ENCODE measurements around the gene GALR2.
A peak's percentile ranks its signal among the peaks of the same experiment; 100 is the strongest.
"Not testable (repeated sequence)": the region's sequence is repeated elsewhere in the genome, so short reads cannot be mapped to it uniquely, and the experiment has no call there.

The GALR2 gene, protein sequence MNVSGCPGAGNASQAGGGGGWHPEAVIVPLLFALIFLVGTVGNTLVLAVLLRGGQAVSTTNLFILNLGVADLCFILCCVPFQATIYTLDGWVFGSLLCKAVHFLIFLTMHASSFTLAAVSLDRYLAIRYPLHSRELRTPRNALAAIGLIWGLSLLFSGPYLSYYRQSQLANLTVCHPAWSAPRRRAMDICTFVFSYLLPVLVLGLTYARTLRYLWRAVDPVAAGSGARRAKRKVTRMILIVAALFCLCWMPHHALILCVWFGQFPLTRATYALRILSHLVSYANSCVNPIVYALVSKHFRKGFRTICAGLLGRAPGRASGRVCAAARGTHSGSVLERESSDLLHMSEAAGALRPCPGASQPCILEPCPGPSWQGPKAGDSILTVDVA

DNA sequence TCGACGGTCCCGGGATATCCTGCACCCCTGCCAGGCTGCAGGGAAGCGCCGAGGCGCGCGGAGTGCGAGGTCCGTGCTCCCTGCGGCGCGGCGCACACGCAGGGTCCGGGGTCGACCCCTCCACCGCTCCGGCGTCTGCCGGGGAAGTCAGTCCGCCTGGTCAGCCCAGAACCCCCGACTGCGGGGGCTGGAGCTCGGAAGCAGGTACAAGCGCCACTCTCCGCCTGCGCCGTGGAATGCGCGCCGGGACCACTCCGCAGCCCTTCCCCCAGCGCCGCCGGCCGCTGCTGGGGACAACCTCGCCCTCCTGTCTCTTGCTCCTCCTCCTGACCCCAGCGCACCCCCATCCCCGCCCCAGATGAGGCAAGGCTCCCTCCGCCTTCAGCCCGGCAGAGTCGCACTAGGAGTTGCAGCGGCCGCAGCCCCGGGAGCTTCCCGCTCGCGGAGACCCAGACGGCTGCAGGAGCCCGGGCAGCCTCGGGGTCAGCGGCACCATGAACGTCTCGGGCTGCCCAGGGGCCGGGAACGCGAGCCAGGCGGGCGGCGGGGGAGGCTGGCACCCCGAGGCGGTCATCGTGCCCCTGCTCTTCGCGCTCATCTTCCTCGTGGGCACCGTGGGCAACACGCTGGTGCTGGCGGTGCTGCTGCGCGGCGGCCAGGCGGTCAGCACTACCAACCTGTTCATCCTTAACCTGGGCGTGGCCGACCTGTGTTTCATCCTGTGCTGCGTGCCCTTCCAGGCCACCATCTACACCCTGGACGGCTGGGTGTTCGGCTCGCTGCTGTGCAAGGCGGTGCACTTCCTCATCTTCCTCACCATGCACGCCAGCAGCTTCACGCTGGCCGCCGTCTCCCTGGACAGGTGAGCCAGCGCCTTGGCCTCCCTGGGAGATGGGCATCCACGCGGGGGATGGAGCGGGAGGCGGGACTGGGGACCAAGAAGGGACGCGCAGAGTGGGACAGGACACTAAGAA is at the start of gene GALR2:
Gene GALR2, plus strand, starts transcription at position 392 of the 974 bp plus-strand sequence. Its CDS starts 103 bp downstream, at position 495.
- DNase-seq: no peak

DNA sequence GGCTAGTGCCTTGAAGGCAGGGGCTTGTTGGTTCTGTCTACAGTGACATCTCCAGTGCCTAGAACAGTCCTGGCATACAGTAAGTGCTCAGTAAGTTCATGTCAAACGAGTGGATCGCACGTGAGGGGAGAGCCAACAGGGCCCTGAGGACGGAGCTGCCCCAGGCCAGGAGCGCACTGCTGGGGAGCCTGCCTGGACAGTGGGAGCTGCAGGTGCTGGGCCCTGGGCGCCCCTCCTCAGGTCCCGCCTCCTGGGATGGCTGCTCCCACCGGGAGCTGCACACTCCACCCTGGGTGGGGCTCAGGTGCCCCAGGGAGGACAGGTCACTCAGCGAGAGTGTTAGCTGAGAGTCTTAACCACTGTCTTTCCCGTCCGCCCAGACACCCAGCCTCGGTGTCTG is 49.3 kb upstream of the GALR2 start:
- DNase-seq: no peak

DNA sequence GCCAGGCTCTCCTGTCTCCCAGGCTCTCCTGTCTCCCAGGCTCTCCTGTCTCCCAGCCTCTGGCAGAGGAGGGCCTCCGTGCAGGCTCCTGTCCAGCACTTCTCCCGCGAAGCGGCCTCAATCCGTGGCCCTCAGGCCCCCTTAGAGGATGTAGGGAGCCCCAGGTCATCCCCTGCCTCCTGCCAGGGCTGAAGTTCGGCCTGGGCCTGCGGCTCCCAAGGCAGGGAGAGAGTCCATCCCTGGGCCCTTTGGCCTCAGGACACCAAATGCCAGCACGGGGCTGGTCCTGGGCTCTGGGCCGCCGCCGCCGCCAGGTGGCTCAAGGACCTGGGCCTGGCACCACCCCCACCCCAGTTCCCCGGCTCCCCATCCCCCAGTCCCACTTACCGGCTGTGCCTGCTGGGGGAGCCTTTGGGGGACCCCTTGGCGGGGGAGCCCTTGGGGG is 47.8 kb upstream of the GALR2 start:
- no peak for DNase-seq

DNA sequence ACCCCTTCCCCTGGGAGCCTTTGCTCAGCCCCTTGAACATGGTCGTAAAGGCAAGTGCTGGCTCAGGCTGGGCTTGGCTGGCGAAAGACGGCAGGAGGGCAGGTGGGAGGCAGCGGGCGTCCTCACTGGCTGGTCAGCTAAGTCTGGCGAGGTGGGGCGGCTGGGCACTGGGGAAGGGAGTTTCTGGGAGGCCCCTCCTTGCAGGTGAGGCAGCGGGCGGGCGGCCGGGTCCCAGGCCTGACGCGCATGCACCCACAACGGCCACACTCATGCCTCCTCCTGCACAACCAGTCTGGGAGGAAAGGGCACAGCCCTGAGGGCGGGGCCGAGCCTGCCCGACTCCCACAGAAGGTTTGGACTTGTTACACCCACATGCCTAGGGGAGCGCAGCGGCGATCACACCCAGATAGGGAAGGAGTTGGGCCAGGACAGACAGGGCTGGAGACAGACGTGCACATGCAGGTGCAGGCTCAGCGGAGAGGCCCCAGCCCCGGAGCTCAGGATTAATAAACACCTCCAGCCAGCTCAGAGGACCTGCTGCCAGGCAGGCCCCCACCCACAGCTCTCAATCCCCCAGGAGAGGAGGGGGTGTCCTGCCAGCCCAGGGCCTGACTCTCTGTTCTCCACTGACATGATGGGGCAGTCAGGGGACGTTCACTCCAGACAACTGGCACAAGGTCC is 47.3 kb upstream of the GALR2 start, which contains the start of gene EVPL:
Gene EVPL, minus strand, starts transcription at position 148 of the 681 bp plus-strand sequence. Its CDS starts 108 bp downstream, at position 40.
- DNase-seq: peak; percentile 36

DNA sequence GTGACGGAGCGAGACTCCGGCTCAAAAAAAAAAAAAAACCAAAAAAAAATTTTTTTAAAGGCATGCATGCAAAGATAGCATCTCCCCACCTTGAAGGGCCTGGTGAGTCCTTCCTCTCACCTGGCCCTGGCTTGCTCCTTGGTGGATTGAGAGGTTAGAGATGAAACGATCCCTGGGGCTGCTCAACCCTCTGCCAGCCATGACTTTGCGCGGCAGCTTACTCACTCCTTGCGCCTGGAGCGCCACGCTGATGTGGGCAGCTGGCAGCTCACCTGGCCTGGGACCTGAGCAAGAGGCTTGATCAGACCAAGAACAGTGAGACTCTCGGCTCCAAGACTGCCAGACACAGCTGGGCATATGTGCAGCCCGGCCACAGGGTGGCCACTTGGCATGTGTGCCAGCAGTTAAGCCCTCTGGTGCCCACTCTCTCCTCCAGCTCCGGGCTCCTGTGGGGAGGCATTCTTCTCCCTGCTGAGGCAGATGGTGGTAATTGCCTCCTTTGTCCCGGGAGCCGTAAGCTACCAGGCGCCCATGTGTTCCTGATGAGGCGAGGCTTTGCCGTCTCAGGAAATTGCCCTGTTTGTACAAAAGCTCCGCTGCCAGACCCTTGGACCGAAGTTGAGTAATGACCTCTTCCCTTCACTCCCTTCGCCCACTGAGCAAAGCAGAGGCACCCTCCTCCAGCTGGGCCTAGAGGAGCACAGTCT is 42.4 kb upstream of the GALR2 start:
- DNase-seq: no peak

DNA sequence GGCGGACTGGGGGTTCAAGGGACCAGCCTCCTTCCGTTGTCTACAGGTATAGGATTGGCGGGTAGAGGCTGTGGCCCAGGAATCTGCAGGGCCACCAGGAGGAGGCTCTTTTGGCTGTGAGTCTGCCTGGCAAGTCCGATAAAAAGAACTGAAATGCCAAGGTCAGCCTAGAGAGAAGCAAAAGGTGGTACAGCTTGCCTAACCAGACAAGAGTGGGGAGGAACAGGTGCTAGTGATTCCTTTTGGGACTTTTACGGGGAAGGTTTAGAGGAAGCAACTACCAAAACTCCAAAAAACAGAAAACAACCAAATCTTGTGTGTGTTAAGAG is 41.8 kb upstream of the GALR2 start:
- DNase-seq: no peak

DNA sequence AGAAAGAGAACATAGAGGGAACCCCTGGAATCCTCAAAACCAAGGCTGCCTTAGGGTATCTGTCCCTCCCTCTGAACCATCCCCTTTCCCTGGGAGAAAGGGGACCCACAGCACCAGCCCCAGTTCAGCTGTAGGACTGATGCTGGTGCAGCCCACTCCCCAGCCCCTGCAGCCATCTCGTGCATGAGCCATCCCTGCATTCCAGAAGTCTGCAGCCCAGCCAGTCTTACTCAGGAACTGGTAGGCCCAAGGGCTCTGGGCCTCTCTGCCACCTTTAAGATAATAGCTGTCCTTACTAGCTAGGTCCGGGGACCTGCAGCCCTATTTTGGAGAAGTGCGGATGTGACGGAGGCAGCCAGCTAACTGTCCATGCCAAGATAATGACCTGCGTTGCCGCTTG is 41.4 kb upstream of the GALR2 start:
- DNase-seq: no peak

DNA sequence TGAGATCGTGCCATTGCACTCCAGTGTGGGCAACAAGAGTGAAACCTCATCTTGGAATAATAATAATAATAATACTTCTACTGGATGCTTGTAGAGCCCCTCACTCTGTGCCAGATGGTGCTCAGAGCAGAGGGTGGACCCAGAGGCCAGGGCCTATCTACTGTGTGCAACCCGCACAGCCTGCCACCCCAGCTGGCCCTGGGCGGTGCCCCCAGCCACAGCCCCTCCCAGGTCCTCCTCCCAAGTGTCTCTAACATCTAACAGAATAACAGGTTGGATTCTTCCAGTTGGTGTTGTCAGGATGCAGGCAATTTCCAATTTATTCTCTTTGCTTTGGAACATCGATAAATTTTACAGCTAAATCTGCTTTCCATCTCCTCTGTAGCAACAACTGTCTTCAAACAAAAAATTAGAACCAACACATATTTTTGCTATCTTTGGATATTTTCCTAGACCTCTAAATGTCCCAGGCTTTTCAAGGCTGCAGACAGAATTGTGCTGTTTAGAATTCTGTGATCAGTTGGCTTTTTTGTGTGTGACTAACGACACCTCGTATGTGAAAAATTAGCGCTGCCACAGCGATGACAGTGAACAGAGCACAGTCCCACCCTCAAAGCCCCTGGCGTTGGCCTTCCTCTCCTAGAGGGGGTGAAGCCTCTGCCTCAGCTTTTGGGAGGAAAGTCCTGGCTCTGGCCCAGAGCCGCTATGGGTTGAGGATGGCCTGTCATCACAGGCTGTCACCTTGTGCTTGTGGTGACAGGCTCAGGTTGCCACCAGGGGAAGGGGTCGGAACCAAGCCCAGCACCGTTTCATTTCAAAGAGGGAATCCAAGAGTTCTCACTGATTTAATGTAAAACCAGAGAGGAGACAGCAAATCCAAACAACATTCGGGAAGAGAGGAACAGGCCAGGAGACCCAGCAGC is 39.9 kb upstream of the GALR2 start:
- DNase-seq: no peak

DNA sequence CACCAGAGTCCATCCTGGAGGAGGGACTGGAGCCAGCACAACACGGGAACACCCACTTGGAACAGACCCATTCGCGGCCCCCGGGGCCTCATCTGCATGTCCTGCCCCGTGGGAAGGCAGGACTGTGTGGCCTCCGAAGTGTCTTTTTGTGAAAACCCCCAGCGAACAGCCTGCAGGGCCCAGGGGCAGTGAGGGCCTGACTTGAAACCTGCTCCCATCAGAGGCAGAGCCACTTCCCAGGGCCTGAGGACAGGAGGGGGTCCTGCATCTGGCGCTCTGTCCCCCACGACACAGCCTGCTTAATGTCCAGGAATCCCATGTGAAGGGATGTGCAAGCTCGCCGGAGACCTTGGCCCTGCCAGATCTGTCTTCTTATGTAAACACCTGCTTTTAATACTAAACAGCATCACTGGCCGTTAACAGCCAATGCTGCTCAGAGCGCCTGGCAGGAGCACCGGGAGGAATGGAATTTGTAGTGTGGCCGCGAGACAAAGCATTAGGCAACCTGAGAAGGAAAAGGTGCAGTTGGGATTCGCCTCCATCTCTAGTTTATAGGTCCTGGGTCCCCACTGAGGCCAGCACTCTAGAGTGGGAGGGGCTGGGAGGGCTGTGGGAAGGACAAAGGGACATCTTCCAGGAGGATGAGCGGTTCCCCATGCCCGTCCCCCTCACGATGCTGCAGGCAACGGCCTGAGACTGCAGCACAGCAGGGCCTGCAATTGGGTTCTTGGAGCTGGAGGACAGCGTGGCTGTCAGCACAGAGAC is 37.9 kb upstream of the GALR2 start:
- DNase-seq: no peak

DNA sequence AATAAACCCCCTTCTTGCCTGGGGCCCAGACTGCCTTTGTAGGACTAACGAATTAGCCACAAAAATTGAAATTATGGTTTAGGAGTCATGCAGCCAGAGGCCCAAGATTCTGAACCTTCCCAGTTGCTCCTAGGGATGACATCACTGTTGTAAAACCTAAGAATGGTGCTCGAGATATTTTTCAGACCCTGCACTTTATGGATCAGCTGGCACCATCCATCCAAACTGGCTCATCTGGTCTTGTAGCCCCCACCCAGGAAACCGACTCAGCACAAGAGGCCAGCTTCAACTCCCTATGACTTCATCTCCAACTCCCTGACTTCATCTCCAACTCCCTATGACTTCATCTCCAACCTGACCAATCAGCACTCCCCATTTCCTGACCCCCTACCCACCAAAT is 36.5 kb upstream of the GALR2 start:
- no peak for DNase-seq

DNA sequence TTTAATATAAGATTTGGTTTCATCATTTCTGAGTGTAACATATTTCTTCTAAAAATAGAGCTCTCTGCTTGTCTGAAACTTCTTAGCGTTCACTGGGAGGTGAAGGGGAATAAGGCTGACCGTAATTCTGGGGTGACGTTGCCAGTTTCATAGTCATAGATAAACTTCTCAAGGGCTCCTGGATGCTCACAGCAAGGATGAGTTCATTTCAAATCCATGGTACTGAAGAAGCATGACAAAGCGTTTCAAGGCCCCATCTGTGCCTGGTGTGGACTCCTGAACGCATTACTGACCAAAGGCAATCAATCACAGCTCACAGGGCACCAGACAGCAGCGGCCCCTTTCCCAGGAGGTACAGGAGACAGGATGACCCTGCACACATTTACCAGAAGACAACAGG is 35.5 kb upstream of the GALR2 start:
- no peak for DNase-seq

DNA sequence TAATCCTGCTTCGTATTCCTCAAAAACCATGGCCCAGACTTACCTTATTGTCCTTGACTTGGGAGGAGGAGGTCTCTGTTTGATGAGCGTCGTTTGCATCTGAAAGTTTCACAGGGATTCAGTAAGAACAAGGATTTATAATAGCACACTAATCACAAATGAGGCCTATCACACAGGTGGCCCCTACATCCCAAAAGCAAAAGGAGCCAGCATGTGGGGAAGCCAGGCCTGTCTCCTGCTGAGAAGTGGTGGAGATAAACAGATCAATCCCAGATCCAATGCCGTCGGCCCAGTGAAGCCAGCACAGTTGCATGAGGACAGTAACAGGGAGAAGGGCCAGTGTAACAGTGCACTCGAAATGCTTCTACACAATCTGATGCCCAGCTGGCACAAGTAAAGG is 34.2 kb upstream of the GALR2 start:
- DNase-seq: no peak

DNA sequence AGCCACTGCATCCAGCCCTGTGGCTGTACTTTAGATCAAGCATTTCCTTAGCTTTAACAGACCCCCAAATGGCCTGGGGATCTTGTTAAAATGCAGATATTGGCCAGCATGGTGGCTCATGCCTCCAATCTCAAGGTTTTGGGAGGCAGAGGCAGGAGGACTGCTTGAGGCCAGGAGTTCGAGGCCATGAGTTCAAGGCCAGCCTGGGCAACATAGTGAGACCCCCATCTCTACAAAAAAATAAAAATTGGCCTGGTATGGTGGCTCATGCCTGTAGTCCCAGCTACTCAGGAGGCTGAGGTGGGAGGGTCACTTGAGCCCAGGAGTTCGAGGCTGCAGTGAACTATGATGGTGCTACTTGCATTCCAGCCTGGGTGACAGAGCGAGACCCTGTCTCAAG is 31.7 kb upstream of the GALR2 start:
- not testable (repeated sequence) for DNase-seq

DNA sequence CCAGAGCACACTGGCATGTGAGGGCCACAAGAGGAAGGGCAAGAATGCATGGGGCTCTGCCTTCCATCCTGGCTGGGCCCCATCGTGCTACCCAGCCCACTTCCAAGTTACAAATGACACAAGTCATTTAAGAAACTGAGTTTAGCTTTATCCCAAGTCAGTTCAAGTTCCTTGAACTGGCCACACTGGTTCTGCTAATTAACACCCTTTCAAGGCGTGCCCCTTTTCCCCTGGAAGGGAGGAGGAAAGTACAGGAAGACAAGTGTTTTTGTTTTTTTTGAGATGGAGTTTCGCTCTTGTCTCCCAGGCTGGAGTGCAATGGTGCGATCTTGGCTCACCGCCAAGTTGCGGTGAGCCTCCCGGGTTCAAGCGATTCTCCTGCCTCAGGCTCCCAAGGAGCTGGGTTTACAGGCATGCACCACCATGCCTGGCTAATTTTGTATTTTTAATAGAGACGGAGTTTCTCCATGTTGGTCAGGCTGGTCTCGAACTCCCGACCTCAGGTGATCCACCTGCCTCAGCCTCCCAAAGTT is 30.0 kb upstream of the GALR2 start:
- not testable (repeated sequence) for DNase-seq

DNA sequence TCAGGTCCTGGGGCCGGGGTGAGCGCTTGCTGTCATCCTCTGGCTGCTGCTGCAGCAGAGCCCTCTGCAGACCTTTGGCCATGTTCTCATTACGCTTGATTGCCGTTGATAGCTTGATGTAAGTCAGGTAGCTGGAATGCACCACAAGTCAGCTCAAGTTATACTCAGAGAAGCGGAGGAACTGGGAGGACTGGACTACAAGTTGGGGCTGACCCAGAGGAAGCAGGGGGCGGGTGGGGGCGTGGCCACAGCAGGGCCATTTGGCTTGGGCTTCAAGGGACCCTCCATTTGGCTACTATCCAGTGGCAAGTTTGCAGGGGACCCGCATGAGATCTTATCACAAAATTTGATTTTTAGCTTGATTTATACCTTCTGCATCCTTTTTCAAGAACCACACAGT is 28.5 kb upstream of the GALR2 start:
- DNase-seq: no peak

DNA sequence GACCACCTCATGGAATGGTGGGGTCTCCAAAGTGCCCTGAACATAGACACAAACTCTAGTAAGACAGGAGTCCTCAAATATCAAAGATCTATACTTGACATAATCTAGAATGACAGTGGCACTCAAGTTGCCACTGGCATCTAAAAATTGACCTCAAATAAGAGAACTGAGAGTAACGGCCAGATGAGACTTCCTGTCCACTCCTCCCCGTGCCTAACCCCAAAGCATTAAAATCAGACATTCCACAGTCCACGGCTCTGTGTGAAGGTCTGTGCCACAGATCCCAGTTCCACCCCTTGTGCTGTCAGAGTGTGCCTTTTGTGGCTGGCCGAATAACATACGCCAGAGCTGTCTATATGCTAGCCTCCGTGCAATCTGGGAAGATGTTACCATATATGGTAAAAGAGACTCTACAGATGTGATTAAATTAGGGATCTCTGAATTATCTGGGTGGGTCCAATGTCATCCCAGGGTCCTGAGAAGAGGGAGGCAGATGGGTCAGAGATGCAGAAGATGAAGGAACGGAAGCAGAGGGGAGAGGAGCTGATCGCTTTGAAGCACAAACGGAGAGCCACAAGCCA is 26.5 kb upstream of the GALR2 start:
- no peak for DNase-seq

DNA sequence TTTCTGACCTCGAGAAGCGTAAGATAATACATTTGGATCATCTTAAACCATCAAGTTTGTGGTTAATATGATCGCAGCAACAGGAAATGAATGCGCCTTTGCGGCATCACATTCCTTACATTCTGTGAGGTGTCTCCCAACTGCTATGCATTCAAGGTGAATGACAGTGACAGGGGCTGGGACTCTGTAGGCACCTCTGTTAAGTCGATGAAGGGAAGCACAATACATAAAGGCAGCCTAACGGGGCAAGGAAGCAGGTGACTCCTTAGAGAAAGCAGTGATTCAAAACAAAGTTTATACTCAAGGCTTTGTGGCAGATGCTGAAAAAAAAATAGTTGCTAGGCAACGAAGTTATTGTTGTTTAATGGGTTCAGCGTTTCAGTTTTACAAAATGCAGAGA is 25.9 kb upstream of the GALR2 start:
- no peak for DNase-seq

DNA sequence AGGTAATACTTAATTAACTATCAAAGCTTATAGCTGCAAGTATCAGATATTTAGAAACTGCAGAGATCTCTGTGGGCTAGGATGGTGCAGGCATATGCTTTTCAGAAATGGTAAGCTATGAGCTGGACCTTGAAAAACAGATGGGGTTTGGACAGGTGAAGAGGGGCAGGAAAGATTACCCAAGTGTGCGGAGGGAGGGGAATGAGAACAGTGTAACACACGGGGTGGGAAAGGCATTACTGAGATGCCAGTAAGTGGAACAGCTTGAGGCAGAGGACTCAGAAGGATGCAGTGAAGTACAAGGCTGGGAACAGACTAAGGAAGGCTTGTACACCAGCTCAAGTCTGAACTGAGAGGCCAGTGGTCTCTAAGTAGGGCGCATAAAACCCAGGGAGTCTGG is 25.3 kb upstream of the GALR2 start:
- DNase-seq: no peak

DNA sequence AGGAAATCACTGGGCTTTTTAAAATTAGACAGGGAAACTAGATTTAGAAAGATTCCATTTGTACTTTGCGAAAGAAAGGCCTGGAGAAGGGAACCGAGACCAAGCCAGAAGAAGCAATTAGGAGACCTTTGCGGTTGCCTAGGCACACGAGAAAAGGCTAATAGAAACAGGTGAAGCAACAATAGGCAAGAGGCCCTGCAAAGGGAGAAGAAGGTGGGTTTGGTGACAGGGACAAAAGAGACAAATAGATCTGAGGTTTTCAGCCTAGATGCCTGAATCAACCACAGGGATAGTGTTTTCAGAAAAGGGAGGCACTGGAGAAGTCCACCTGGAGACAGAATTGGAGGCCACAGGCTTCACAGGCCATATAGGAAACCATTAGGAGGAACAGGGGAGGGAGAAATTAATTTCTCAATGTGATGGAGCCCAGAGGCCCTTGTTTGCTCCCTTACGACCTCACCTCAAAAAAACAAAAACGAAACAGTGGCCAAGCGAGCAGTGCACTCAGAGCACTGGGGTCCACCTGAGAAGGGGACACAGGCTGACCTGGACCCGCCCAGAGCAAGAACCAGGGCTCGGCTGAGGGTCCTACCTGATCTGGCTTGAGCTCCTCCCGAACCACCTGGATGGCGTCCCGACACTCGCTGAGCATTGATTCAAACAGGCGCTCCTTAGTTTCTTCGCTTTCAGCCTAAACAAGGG is 24.6 kb upstream of the GALR2 start:
- peak; percentile 13 for DNase-seq
